Mesenchymal stem cell (in vitro differentiated cells and primary cell): Measurements from ENCODE around the gene EIF3J.
"Not testable (repeated sequence)": the region's sequence is repeated elsewhere in the genome, so short reads cannot be mapped to it uniquely, and the experiment has no call there.

Source experiments
- DNase-seq: peaks from one replicate; pipeline ENCODE4 v3.0.0-alpha.2; 2013
- H2AFZ ChIP-seq: one replicate; pipeline ENCODE4 v1.6.1; 2013; ENCODE audit warnings: low read depth, mild to moderate bottlenecking, control low read depth, inconsistent platforms, low read length, moderate library complexity
- H2AK5ac ChIP-seq: 2 replicates; pipeline ENCODE4 v1.6.1; 2013; ENCODE audit warnings: low read length, moderate library complexity, mild to moderate bottlenecking, inconsistent platforms; ENCODE audit not compliant: severe bottlenecking
- H2BK120ac ChIP-seq: one replicate; pipeline ENCODE4 v1.6.1; 2013; ENCODE audit warnings: low read depth, mild to moderate bottlenecking, inconsistent platforms, low read length, moderate library complexity
- H2BK12ac ChIP-seq, 2 experiments: one replicate each; pipeline ENCODE4 v1.6.1; 2013; ENCODE audit warnings: inconsistent platforms in 2 of 2, low read length in 2 of 2, mild to moderate bottlenecking in 2 of 2, moderate library complexity in 2 of 2, control low read depth in 1 of 2
- H2BK15ac ChIP-seq: one replicate; pipeline ENCODE4 v1.6.1; 2013; ENCODE audit warnings: mild to moderate bottlenecking, low read depth, inconsistent platforms; ENCODE audit not compliant: poor library complexity, severe bottlenecking
- H2BK5ac ChIP-seq: 2 replicates; pipeline ENCODE4 v1.6.1; 2013; ENCODE audit warnings: low read depth, mild to moderate bottlenecking, low read length, control low read depth, inconsistent platforms; ENCODE audit not compliant: poor library complexity, severe bottlenecking
- H3K14ac ChIP-seq, 2 experiments: one replicate each; pipeline ENCODE4 v1.6.1; 2013; ENCODE audit warnings: inconsistent platforms in 2 of 2, low read length in 2 of 2, control low read depth in 1 of 2, mild to moderate bottlenecking in 1 of 2, moderate library complexity in 1 of 2
- H3K18ac ChIP-seq, 2 experiments: one replicate each; pipeline ENCODE4 v1.6.1; 2013; ENCODE audit warnings: inconsistent platforms in 2 of 2, low read length in 2 of 2, control low read depth in 1 of 2, low read depth in 1 of 2, mild to moderate bottlenecking in 1 of 2
- H3K23ac ChIP-seq, 2 experiments: one replicate each; pipeline ENCODE4 v1.6.1; 2013; ENCODE audit warnings: inconsistent platforms in 2 of 2, low read length in 2 of 2, mild to moderate bottlenecking in 2 of 2, moderate library complexity in 2 of 2, control low read depth in 1 of 2
- H3K27ac ChIP-seq: 2 replicates; pipeline ENCODE4 v1.5.1; 2013; ENCODE audit warnings: mild to moderate bottlenecking, moderate library complexity, low read length, control low read depth, inconsistent platforms; ENCODE audit not compliant: poor library complexity, severe bottlenecking
- H3K27me3 ChIP-seq, 2 experiments: 2 replicates each; pipeline versions ENCODE4 v1.6.1 to v1.7.0; 2013; ENCODE audit warnings: low read length in 2 of 2, mild to moderate bottlenecking in 2 of 2, moderate library complexity in 2 of 2, control low read depth in 1 of 2, inconsistent platforms in 1 of 2; ENCODE audit not compliant: control insufficient read depth in 1 of 2, insufficient read depth in 1 of 2
- H3K36me3 ChIP-seq, 2 experiments: 2 replicates each; pipeline versions ENCODE4 v1.6.1 to v1.7.0; 2013; ENCODE audit warnings: low read length in 2 of 2, control low read depth in 1 of 2, inconsistent platforms in 1 of 2, low read depth in 1 of 2, mild to moderate bottlenecking in 1 of 2; ENCODE audit not compliant: insufficient read depth in 2 of 2, control insufficient read depth in 1 of 2
- H3K4ac ChIP-seq, 2 experiments: one replicate each; pipeline ENCODE4 v1.6.1; 2013; ENCODE audit warnings: inconsistent platforms in 2 of 2, low read length in 2 of 2, mild to moderate bottlenecking in 2 of 2, moderate library complexity in 2 of 2, control low read depth in 1 of 2, low read depth in 1 of 2
- H3K4me1 ChIP-seq: 2 replicates; pipeline ENCODE4 v1.6.1; 2013; ENCODE audit warnings: low read depth, low read length, control low read depth; ENCODE audit not compliant: control insufficient read depth, insufficient read depth
- H3K4me2 ChIP-seq: 2 replicates; pipeline ENCODE4 v1.6.1; 2013; ENCODE audit warnings: low read length, mild to moderate bottlenecking, inconsistent platforms; ENCODE audit not compliant: poor library complexity, severe bottlenecking
- H3K4me3 ChIP-seq, 2 experiments: 2 replicates each; pipeline versions ENCODE4 v1.5.1 to v1.7.0; 2013; ENCODE audit warnings: low read length in 2 of 2, mild to moderate bottlenecking in 2 of 2, control low read depth in 1 of 2, low read depth in 1 of 2; ENCODE audit not compliant: insufficient read depth in 1 of 2
- H3K79me1 ChIP-seq: replicated peaks from 2 replicates; pipeline ENCODE4 v1.6.1; 2013; ENCODE audit warnings: mild to moderate bottlenecking, control low read depth, low read length, inconsistent platforms; ENCODE audit not compliant: poor library complexity, severe bottlenecking
- H3K9ac ChIP-seq: 2 replicates; pipeline ENCODE4 v1.7.0; 2013; ENCODE audit warnings: mild to moderate bottlenecking, low read length, moderate library complexity
- H3K9me3 ChIP-seq: 2 replicates; pipeline ENCODE4 v1.7.0; 2013; ENCODE audit warnings: mild to moderate bottlenecking, low read length; ENCODE audit not compliant: control insufficient read depth
- H4K8ac ChIP-seq: one replicate; pipeline ENCODE4 v1.6.1; 2013; ENCODE audit warnings: inconsistent platforms, mild to moderate bottlenecking, low read length, moderate library complexity
- H4K91ac ChIP-seq: one replicate; pipeline ENCODE4 v1.6.1; 2013; ENCODE audit warnings: mild to moderate bottlenecking, low read length, inconsistent platforms
- WGBS: methylation state at CpG from one replicate; pipeline ENCODE4 v1.1.7; 2013; ENCODE audit warnings: mixed read lengths; 5-methylcytosine and 5-hydroxymethylcytosine counted together

Gene EIF3J

DNA sequence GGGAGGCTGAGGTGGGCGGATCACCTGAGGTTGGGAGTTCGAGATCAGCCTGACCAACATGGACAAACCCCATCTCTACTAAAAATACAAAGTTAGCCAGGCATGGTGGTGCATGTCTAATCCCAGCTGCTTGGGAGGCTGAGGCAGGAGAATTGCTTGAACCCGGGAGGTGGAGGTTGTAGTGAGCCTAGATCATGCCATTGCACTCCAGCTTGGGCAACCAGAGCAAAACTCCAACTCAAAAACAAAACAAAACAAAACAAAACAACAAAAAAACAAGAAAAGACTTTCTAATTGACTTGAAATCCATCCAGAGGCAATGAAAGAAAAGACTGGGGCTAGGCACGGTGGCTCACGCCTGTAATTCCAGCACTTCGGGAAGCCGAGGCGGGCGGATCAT lies 12.2 kb downstream of the EIF3J start:
- H3K27me3 ChIP-seq, H2BK120ac ChIP-seq, H2BK5ac ChIP-seq, H3K27ac ChIP-seq, H3K4me1 ChIP-seq, H4K8ac ChIP-seq, DNase-seq, H3K23ac ChIP-seq, H2BK15ac ChIP-seq, H3K4me2 ChIP-seq, H4K91ac ChIP-seq, H2BK12ac ChIP-seq, H2AK5ac ChIP-seq, H3K18ac ChIP-seq, H3K14ac ChIP-seq, H3K9me3 ChIP-seq, H3K4me3 ChIP-seq, H2AFZ ChIP-seq, H3K9ac ChIP-seq, H3K4ac ChIP-seq, H3K79me1 ChIP-seq: not testable (repeated sequence)
- over 99% methylated on average over 7 of the region's 9 CpGs for WGBS
- H3K36me3 ChIP-seq, result peaks cover 24 to 46% of the 10 kb centered on the region in 2 experiments

DNA sequence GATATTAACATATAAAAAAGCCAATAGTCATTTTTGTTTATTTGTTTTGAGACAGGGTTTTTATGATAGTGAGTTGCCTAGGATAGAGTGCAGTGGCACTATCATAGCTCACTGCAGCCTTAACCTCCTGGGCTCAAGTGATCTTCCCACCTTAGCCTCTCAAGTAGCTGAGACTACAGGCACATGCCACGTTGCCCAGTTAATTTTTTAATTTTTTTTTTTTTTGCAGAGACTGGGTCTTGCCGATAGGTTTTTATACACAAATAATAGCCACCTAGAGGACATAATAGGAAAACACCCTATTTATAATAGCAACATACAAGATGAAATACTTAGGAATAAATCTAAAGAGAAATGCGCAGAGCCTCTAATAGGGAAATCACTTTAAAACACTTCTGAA lies 13.3 kb downstream of the EIF3J start:
- H2BK12ac ChIP-seq, result no peak overlapping the region
- no peak overlapping the region for H2AK5ac ChIP-seq
- no peak overlapping the region for H3K18ac ChIP-seq
- DNase-seq, result peak; percentile 44
- no peak overlapping the region for H3K14ac ChIP-seq
- H3K27me3 ChIP-seq, result no peaks in the 10 kb centered on the region
- H2BK5ac ChIP-seq, result no peak overlapping the region
- H3K27ac ChIP-seq, result no peak overlapping the region
- H3K9me3 ChIP-seq, result no peaks in the 10 kb centered on the region
- no peak overlapping the region for H3K4me2 ChIP-seq
- H3K4ac ChIP-seq, result no peak overlapping the region
- no peak overlapping the region for H2BK120ac ChIP-seq
- H3K9ac ChIP-seq, result peak overlapping the region; percentile 54
- H4K91ac ChIP-seq, result no peak overlapping the region
- no peak overlapping the region for H2BK15ac ChIP-seq
- no peak overlapping the region for H2AFZ ChIP-seq
- H3K36me3 ChIP-seq, result peaks cover 27 to 55% of the 10 kb centered on the region in 2 experiments
- no CpG with 5 or more reads among the region's 3 CpGs for WGBS
- H3K4me3 ChIP-seq, result no peak overlapping the region
- H3K23ac ChIP-seq, result no peak overlapping the region
- H4K8ac ChIP-seq, result no peak overlapping the region
- H3K79me1 ChIP-seq, result peaks cover 2% of the 10 kb centered on the region
- peaks cover 6% of the 10 kb centered on the region for H3K4me1 ChIP-seq

DNA sequence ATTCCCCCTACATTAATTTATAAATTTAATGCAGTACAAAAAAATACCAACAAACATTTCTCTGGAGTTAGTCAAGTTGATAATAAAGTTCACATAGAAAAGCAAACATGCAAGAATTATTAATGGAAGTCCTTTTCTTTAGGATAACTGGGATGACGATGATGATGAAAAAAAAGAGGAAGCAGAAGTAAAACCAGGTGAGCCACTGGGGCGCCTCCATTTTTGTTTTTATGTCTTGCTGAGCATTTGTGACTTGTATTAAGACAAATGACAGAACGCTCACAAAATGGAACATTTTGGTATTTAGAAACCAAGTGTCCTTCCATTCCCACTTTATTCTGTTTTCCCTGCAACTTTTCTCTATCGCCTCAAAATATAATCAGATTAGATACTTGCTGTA lies 13.8 kb downstream of the EIF3J start:
- Histone ChIP-seq H3K18ac (no peak overlapping the region), H2BK120ac (no peak overlapping the region), H3K4me3 (no peak overlapping the region), H3K79me1 (peaks cover 2% of the 10 kb centered on the region), H3K23ac (no peak overlapping the region), H3K14ac (no peak overlapping the region), H3K4me1 (peaks cover 6% of the 10 kb centered on the region), H3K4ac (no peak overlapping the region), H3K36me3 (peaks cover 27 to 60% of the 10 kb centered on the region in 2 experiments), H3K9me3 (no peaks in the 10 kb centered on the region), H4K91ac (no peak overlapping the region), H3K9ac (peak overlapping the region; percentile 54), H4K8ac (no peak overlapping the region), H2AK5ac (no peak overlapping the region), H3K27me3 (no peaks in the 10 kb centered on the region), H3K4me2 (no peak overlapping the region), H3K27ac (no peak overlapping the region), H2AFZ (no peak overlapping the region), H2BK12ac (no peak overlapping the region), H2BK5ac (no peak overlapping the region), H2BK15ac (no peak overlapping the region)
- DNase-seq, result no peak
- WGBS, result 100% methylated on average over 2 of the region's 4 CpGs

DNA sequence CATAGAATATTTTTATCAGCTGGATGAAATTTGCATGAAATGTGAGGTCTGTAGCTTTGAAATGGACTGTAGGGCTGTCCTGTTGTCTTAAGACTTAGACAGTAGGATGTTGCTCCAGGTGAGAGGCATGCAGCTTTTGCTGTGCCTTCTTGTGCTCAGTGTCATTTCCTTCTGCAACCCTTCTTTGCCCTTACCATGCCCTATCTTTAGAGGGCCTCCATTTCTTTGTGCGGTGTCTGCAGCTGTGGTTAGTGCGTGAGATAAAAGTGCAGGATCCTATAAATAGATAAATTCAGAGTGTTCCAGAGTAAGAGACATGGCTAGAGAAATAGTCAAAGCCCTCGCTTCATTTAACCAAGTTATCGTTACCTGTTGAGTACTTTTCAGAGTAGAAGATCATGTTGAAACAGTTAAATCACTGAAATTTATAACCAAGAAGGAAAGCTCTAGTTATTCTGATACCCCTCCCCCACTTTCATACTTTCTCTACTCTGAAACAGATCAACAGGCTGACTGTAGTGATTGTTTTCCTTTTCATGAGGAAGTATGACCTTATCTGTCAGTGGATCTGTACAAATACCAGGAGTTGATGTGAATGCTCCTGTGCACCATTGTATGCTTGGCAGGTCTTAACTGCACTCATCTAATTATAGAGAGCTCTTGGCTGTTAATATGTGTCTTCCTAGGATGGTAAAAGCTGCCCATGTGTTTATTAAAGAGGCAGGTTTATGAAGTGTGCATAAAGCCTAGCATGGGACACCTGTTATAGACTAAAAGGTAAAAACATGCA lies 18.2 kb downstream of the EIF3J start:
- 100% methylated on average over 2 of the region's 4 CpGs for WGBS
- H3K4me1 ChIP-seq, result peaks cover 7% of the 10 kb centered on the region
- H2AFZ ChIP-seq, result no peak overlapping the region
- no peaks in the 10 kb centered on the region for H3K27me3 ChIP-seq
- no peak overlapping the region for H3K14ac ChIP-seq
- no peak overlapping the region for H3K4me3 ChIP-seq
- H2BK12ac ChIP-seq, result no peak overlapping the region
- no peak overlapping the region for H2BK5ac ChIP-seq
- H2AK5ac ChIP-seq, result no peak overlapping the region
- no peak overlapping the region for H3K18ac ChIP-seq
- no peak overlapping the region for H4K8ac ChIP-seq
- DNase-seq, result no peak
- H2BK120ac ChIP-seq, result no peak overlapping the region
- no peak overlapping the region for H3K4me2 ChIP-seq
- H2BK15ac ChIP-seq, result no peak overlapping the region
- H3K36me3 ChIP-seq, result peaks cover 48 to 86% of the 10 kb centered on the region in 2 experiments
- H3K27ac ChIP-seq, result peak overlapping the region; percentile 2
- H3K4ac ChIP-seq, result no peak overlapping the region
- no peak overlapping the region for H4K91ac ChIP-seq
- no peaks in the 10 kb centered on the region for H3K9me3 ChIP-seq
- no peak overlapping the region for H3K9ac ChIP-seq
- no peak overlapping the region for H3K23ac ChIP-seq
- H3K79me1 ChIP-seq, result peaks cover 16% of the 10 kb centered on the region
